Mucosa of stomach (tissue), 1 donor: ENCODE measurements around the gene TUG1.

ENCODE experiments used
- H3K27me3 ChIP-seq: one replicate; pipeline ENCODE4 v1.7.0; 2013; ENCODE audit warnings: mild to moderate bottlenecking, low read length; ENCODE audit not compliant: control insufficient read depth, insufficient read depth
- H3K36me3 ChIP-seq: one replicate; pipeline ENCODE4 v1.7.0; 2013; ENCODE audit warnings: low read length; ENCODE audit not compliant: control insufficient read depth, insufficient read depth
- H3K4me1 ChIP-seq: one replicate; pipeline ENCODE4 v1.7.0; 2013; ENCODE audit warnings: mild to moderate bottlenecking, low read length; ENCODE audit not compliant: control insufficient read depth, insufficient read depth
- H3K4me3 ChIP-seq: one replicate; pipeline ENCODE4 v1.7.0; 2013; ENCODE audit warnings: low read length
- H3K9ac ChIP-seq: one replicate; pipeline ENCODE4 v1.7.0; 2013; ENCODE audit warnings: mild to moderate bottlenecking, low read length, moderate library complexity
- H3K9me3 ChIP-seq: one replicate; pipeline ENCODE4 v1.7.0; 2013; ENCODE audit warnings: mild to moderate bottlenecking, low read length, moderate library complexity; ENCODE audit not compliant: control insufficient read depth
- donor health status: Pancreatic carcinoma.

TUG1 gene

DNA sequence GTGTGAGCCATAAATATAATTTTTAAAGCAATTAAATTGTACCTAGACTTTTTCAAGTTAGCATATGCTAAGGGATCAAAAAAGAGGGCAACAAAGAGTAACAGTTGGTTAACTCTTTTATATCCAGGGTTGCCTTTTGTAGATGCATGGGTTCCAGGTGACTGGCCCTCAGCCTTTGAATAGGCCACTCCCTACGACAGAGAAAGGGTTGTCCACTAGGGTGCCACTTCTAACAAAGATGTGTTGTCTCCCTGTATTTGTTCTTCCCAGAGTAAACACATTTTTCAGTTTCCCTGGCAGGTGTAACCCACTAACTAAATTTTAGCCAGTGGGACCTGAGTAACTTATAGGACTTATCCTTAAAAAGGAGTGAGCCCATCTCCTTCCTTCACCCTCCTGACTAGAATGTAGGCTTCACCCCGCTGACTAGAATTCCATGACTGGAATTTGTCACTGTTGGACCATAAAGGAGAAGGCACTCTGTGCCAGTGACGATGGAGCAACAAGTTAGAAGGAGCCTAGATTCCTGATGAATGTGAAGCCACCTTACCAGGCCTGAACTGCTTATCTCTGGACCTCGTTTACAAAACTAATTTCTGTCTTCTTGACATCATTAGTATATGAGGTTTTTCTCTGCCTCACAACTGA is 16.6 kb downstream of the TUG1 start:
- Histone ChIP-seq H3K9me3 (no peaks in the 10 kb centered on the region), H3K9ac (no peak overlapping the region), H3K4me1 (no peaks in the 10 kb centered on the region)

GRCh38 chr22:30989474-30989873 is 20.4 kb downstream of the TUG1 start:
- no peaks in the 10 kb centered on the region for H3K36me3 ChIP-seq
- H3K9ac ChIP-seq: no peak overlapping the region
- H3K9me3 ChIP-seq: no peaks in the 10 kb centered on the region
- no peaks in the 10 kb centered on the region for H3K4me1 ChIP-seq
- H3K4me3 ChIP-seq: no peak overlapping the region
- no peaks in the 10 kb centered on the region for H3K27me3 ChIP-seq

More for the DNA sequence above, 16.6 kb downstream of the TUG1 start:
- Histone ChIP-seq H3K27me3 (no peaks in the 10 kb centered on the region), H3K36me3 (no peaks in the 10 kb centered on the region), H3K4me3 (no peak overlapping the region)

DNA sequence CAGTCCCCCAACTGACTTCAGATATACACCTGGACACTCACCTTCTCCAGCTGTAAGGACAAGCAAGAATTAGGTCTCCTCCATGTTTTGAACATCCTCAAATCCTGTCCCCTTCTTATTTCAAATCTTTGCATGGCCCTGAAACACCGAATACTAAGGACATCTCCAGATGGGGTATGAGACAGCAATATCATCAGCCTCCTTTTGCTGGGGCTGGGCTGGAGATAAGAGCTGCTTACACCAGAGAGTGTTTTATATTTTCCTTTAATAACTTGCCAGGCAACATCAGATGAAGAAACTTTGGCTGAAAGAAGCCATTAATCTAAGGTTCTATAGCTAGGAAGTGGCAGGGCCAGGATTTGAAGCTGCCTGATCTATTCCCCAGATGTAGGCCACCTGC is 21.6 kb downstream of the TUG1 start:
- no peak overlapping the region for H3K4me3 ChIP-seq
- H3K4me1 ChIP-seq: no peaks in the 10 kb centered on the region
- no peaks in the 10 kb centered on the region for H3K27me3 ChIP-seq
- no peaks in the 10 kb centered on the region for H3K36me3 ChIP-seq
- H3K9me3 ChIP-seq: no peaks in the 10 kb centered on the region
- no peak overlapping the region for H3K9ac ChIP-seq

DNA sequence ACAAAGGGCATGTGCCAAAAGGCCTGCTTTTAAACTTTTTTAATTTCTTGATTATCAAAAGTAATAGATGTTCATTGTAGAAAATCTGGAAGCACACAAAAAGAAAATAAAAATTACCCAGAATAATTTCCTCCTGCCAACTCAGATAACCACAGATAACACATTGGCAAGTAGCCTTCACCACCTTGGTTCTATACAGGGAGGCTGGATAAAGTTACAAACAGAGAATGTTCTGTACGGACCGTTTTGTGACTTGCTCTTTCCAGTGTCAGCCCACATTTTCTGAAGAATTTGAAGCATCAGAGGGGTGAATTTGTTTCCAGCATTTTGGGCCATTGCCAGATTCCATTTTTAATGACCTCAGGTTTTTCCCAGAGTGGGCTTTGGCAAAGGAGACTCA is 23.5 kb downstream of the TUG1 start:
- no peaks in the 10 kb centered on the region for H3K4me1 ChIP-seq
- H3K4me3 ChIP-seq: no peak overlapping the region
- no peaks in the 10 kb centered on the region for H3K36me3 ChIP-seq
- H3K9me3 ChIP-seq: no peaks in the 10 kb centered on the region
- H3K27me3 ChIP-seq: no peaks in the 10 kb centered on the region
- no peak overlapping the region for H3K9ac ChIP-seq

GRCh38 chr22:30994960-30995359 is 25.9 kb downstream of the TUG1 start:
- no peaks in the 10 kb centered on the region for H3K36me3 ChIP-seq
- H3K27me3 ChIP-seq: no peaks in the 10 kb centered on the region
- H3K9ac ChIP-seq: no peak overlapping the region
- no peaks in the 10 kb centered on the region for H3K4me1 ChIP-seq
- H3K9me3 ChIP-seq: no peaks in the 10 kb centered on the region
- no peak overlapping the region for H3K4me3 ChIP-seq

GRCh38 chr22:30996462-30996861 is 27.4 kb downstream of the TUG1 start:
- Histone ChIP-seq H3K4me1 (no peaks in the 10 kb centered on the region), H3K9me3 (no peaks in the 10 kb centered on the region), H3K27me3 (no peaks in the 10 kb centered on the region), H3K9ac (no peak overlapping the region), H3K36me3 (no peaks in the 10 kb centered on the region), H3K4me3 (no peak overlapping the region)

GRCh38 chr22:30998329-30998728 is 29.3 kb downstream of the TUG1 start:
- H3K9ac ChIP-seq: no peak overlapping the region
- H3K36me3 ChIP-seq: no peaks in the 10 kb centered on the region
- H3K27me3 ChIP-seq: no peaks in the 10 kb centered on the region
- H3K4me3 ChIP-seq: no peak overlapping the region
- no peaks in the 10 kb centered on the region for H3K4me1 ChIP-seq
- H3K9me3 ChIP-seq: no peaks in the 10 kb centered on the region

DNA sequence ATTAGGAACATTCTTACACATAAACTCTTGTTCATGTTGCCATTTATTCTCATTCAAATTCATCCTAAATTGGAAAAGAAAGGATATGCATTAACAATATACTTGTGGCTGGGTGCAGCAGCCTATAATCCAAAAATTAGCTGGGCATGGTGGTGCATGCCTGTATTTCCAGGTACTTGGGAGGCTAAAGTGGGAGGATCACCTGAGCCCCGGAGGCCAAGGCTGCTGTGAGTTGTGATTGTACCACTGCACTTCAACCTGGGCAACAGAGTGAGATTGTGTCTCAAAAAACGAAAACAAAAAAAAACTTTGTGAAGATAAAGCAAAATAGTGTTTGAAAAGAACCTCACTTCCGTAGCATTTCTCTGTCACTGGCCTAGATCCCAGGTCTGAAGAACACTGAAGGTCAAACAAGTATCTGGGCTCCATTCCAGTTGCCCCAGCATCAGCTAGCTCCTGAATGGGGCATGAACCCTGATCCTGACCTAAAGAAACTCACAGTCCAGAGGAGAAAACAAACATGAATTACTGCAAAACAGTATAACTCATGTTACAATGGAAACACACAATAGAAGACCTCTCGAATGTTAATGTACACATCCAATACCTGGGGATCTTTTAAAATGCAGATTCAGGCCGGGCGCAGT is 32.2 kb downstream of the TUG1 start:
- Histone ChIP-seq H3K4me3 (no peak overlapping the region), H3K4me1 (no peaks in the 10 kb centered on the region), H3K9me3 (no peaks in the 10 kb centered on the region), H3K9ac (no peak overlapping the region), H3K36me3 (no peaks in the 10 kb centered on the region), H3K27me3 (no peaks in the 10 kb centered on the region)

GRCh38 chr22:31005535-31005934 is 36.5 kb downstream of the TUG1 start:
- no peak overlapping the region for H3K9ac ChIP-seq
- H3K9me3 ChIP-seq: no peaks in the 10 kb centered on the region
- no peaks in the 10 kb centered on the region for H3K4me1 ChIP-seq
- no peaks in the 10 kb centered on the region for H3K36me3 ChIP-seq
- H3K4me3 ChIP-seq: no peak overlapping the region
- no peaks in the 10 kb centered on the region for H3K27me3 ChIP-seq

DNA sequence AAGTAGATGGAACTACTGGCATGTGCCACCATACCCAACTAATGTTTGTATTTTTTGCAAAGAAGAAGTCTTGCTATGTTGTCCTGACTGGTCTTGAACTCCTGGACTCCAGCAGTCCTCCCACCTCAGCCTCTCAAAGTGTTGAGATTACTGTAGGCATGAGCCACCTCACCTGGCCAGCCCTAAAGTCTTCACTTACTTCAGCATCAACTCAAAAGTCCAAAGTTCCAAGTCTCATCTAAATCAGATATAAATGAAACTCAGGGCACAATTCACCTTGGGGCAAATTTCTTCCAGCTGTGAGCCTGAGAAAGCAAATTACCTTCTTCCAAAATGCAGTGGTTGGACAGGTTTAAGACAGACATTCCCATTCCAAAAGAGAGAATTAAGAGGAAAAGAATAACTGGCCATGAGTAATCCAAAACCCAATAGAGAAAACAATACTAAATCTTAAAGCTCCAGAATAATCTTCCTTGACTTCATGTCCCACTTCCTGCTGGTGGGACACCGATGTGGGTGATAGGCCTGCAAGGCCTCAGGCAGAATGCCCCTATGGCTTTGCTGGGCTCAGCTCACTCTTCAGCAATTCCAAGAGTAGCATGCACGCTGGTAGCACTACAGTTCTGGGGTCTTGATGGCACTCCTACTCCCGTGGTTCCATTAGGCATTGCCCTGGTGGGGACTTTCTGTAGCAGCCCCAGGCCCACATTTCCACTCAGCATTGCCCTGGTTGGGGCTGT is 50.3 kb downstream of the TUG1 start:
- Histone ChIP-seq H3K4me3 (no peak overlapping the region), H3K27me3 (no peaks in the 10 kb centered on the region), H3K9me3 (no peaks in the 10 kb centered on the region), H3K9ac (no peak overlapping the region), H3K36me3 (no peaks in the 10 kb centered on the region), H3K4me1 (peaks cover 4% of the 10 kb centered on the region)

- Histone ChIP-seq H3K9ac (no peak overlapping the region), H3K27me3 (no peaks in the 10 kb centered on the region), H3K4me3 (no peak overlapping the region), H3K36me3 (no peaks in the 10 kb centered on the region), H3K4me1 (peaks cover 4% of the 10 kb centered on the region), H3K9me3 (no peaks in the 10 kb centered on the region)
Measured at GRCh38 chr22:31020334-31020733, 51.3 kb downstream of the TUG1 start.

- Histone ChIP-seq H3K9ac (no peak overlapping the region), H3K36me3 (no peaks in the 10 kb centered on the region), H3K27me3 (no peaks in the 10 kb centered on the region), H3K9me3 (no peaks in the 10 kb centered on the region), H3K4me3 (no peak overlapping the region), H3K4me1 (peaks cover 4% of the 10 kb centered on the region)
Measured at GRCh38 chr22:31022516-31022915, 53.5 kb downstream of the TUG1 start.
